Fibroblast of pulmonary artery (primary cell): Measurements from ENCODE around the gene CDC26.
"Not testable (repeated sequence)": the region's sequence is repeated elsewhere in the genome, so short reads cannot be mapped to it uniquely, and the experiment has no call there.

Source experiments
- DNase-seq: peaks from one replicate; pipeline ENCODE4 v3.0.0-alpha.2; 2010; ENCODE audit warnings: low read depth
- H3K4me3 ChIP-seq: replicated peaks from 2 replicates; pipeline ENCODE4 v1.5.1; 2011; ENCODE audit warnings: low read depth, mild to moderate bottlenecking, control low read depth, low read length, moderate library complexity
- TF ChIP-seq, protein P1 (sequence below): IDR thresholded peaks from 2 replicates; pipeline ENCODE4 v1.5.1; 2011; ENCODE audit warnings: mild to moderate bottlenecking, control low read depth, low read length, inconsistent platforms; ENCODE audit errors: missing control alignments

The CDC26 gene

DNA sequence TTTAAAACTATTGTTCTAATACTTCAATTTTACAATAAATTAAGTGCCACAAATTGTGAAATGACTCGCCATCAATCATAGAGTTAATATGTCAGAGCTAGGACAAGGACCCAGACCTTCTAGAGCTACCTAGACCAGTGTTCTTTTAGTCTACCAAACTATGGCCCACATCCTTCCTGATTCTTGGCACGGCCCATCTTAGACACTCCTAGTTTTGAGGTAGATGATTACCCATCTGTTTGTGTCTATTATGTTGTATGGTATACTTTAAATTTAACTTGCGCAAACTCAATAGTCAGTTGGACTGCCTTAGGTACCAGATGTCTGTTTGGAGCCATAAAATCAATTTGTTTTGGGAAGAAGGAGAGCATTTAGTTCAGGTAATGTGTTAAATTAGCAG, 17.5 kb downstream of the CDC26 start:
- DNase-seq = no peak
- TF ChIP-seq, protein P1, sequence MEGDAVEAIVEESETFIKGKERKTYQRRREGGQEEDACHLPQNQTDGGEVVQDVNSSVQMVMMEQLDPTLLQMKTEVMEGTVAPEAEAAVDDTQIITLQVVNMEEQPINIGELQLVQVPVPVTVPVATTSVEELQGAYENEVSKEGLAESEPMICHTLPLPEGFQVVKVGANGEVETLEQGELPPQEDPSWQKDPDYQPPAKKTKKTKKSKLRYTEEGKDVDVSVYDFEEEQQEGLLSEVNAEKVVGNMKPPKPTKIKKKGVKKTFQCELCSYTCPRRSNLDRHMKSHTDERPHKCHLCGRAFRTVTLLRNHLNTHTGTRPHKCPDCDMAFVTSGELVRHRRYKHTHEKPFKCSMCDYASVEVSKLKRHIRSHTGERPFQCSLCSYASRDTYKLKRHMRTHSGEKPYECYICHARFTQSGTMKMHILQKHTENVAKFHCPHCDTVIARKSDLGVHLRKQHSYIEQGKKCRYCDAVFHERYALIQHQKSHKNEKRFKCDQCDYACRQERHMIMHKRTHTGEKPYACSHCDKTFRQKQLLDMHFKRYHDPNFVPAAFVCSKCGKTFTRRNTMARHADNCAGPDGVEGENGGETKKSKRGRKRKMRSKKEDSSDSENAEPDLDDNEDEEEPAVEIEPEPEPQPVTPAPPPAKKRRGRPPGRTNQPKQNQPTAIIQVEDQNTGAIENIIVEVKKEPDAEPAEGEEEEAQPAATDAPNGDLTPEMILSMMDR = no peak
- no peak overlapping the region for H3K4me3 ChIP-seq

DNA sequence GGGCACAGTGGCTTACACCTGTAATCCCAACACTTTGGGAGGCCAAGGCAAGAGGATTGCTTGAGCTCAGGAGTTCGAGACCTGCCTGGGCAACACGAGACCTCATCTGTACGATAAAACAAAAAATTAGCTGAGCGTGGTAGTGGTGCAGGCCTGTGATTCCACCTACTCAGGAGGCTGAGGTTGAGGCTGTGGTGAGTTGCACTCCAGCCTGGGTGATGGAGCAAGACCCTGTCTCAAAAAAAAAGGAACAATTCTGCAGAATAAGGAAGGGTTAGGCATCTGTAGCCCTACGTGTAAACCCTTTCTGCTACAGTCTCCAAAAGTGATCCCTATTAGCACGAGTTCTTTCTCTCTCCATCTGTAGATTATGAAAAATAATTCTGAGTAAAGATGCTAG, 19.9 kb downstream of the CDC26 start:
- TF ChIP-seq, protein P1 = no peak
- DNase-seq = no peak
- H3K4me3 ChIP-seq = no peak overlapping the region

DNA sequence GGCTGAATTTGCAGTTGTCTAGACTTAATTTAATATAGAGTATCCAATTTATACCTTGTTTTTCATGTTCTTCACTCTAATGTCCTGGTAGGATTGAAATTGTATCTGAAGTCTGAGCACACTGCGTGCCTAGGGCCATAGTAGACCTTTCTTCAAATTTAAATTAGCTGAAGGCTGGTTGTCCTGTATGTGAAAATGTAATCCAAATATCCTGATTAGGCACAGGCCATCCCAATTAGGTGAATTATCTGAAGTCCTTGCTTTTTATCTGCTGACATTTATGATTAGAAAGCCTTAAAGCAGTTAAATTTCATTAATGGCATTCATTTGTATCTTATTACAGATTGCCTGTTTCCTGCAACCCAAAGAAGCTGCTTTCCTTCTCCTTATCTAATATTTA, 20.4 kb downstream of the CDC26 start:
- TF ChIP-seq, protein P1 = no peak

DNA sequence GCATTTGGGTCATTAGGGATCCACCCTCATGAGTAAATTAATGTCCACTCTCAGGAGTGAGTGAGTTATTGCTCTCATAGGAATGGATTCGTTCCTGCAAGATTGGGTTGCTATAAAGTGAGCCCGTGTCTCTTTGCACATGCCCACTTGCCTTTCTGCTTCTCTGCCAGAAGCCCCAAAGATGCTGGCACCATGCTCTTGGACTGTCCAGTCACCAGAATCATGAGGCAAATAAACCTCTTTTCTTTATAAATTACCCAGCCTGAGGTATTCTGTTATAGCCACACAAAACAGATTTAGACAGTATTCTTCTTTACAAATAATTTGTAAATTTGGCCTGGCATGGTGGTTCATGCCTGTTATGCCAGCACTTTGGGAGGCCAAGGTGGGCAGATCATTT, 24.6 kb downstream of the CDC26 start:
- TF ChIP-seq, protein P1 = no peak
- DNase-seq = no peak
- H3K4me3 ChIP-seq = no peak overlapping the region

More for the DNA sequence above, 20.4 kb downstream of the CDC26 start:
- no peak overlapping the region for H3K4me3 ChIP-seq
- no peak for DNase-seq

DNA sequence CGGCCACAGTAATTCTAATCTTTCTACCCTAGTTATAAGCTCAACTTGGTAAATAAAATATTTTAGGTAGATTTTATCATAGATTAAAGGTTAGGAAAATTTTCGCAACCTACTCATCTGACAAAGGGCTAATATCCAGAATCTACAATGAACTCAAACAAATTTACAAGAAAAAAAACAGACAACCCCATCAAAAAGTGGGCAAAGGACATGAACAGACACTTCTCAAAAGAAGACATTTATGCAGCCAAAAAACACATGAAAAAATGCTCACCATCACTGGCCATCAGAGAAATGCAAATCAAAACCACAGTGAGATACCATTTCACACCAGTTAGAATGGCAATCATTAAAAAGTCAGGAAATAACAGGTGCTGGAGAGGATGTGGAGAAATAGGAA, 25.7 kb downstream of the CDC26 start:
- DNase-seq = not testable (repeated sequence)

DNA sequence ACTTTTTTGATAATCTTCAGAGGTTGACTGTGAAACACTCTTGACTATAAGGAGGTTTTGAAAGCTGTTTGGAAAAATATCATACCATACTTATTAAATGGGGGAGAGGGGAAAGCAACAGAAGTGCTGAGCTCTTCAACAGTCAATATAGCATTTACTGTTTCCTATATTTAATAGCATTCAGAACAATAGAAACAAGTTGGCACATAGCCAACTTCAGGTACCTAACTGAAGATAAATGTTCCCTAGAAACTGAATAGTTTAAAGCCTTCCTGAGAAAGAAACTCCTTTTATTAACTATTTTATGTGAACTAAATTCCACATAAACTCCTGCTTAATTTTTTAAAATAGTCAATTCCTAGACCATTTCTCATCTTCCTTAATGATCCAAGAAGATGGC, 27.7 kb downstream of the CDC26 start:
- no peak overlapping the region for H3K4me3 ChIP-seq
- no peak for DNase-seq
- TF ChIP-seq, protein P1 = no peak

More for the DNA sequence above, 25.7 kb downstream of the CDC26 start:
- not testable (repeated sequence) for H3K4me3 ChIP-seq

DNA sequence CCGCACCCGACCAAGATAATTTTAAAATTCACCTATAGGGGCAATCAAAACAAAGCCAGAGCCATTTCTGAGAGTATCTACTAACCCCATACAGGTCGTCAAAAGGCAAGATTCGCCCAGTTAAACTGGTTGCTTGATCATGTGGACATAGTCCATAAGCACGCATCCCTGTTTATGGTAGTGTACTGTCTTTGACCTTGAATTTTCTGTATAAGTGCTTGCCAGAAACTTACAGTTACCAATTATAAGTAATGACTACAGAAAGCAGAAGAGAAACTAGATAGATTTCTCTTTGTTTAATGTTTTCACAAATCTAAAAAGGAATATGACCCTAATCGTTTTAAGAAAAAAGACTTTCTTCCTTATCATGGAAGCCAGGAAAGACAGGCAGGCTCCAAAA, 28.4 kb downstream of the CDC26 start:
- TF ChIP-seq, protein P1 = no peak
- no peak for DNase-seq
- no peak overlapping the region for H3K4me3 ChIP-seq
